Activated T-cell treated with anti-CD3 and anti-CD28 coated beads, Interleukin-2, amount 50 U/mL, for 48 hours (primary cell): ENCODE results near the gene ARSH.
"Not testable (repeated sequence)": the region's sequence is repeated elsewhere in the genome, so short reads cannot be mapped to it uniquely, and the experiment has no call there.

Source experiments
- DNase-seq, 2 experiments: peaks; one replicate each; pipeline ENCODE4 v3.0.0-alpha.2; 2020

ARSH gene

GRCh38 chrX:3044671-3045070, 38.3 kb downstream of the ARSH start:
- no peak for DNase-seq

- no peak for DNase-seq
Measured at GRCh38 chrX:3046253-3047240, 40.2 kb downstream of the ARSH start.

GRCh38 chrX:3050523-3051175, 44.3 kb downstream of the ARSH start:
- DNase-seq, result not testable (repeated sequence)

GRCh38 chrX:3052860-3053259, 46.5 kb downstream of the ARSH start:
- no peak for DNase-seq

GRCh38 chrX:3066555-3066954, 60.2 kb downstream of the ARSH start:
- DNase-seq, result no peak

GRCh38 chrX:3075959-3076358, 69.6 kb downstream of the ARSH start:
- DNase-seq, result no peak

- no peak for DNase-seq
Measured at GRCh38 chrX:3076416-3076991, 70.2 kb downstream of the ARSH start.
